ENCODE measurements around the gene PTPRN2. TPM values are rescaled to one million over a fixed set of nuclear protein-coding genes. Genes with fewer than 3 reads are reported as not detected.

PTPRN2 gene
- total RNA-seq, 1 experiment from 2014 or later = 2.1 TPM

DNA sequence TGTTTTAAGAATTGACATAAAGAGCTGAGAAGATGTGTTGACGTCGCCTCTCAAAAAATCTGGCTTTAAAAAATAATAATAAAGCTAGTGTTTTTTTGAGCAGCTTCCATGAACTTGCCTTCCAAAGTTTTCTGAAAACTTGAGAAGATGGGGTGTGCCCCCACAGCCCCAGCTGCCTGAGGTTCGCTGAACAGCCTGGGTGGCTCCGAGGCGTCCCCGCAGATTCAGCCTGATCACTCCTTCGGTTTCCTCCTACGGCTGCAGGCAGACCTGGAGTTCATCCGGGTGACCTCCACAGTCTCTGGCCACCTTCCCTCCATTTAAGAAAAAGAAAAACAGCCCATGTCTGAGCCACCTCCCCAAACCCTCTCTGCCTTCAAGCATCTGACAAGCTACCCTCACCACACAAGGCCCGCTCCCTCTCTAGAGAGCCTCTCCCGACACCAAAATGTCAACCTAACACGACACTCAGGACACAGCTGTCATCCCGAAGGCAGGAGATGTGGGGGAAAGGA, 177.8 kb downstream of the PTPRN2 start (continued):
- TF ChIP-seq, protein P1, sequence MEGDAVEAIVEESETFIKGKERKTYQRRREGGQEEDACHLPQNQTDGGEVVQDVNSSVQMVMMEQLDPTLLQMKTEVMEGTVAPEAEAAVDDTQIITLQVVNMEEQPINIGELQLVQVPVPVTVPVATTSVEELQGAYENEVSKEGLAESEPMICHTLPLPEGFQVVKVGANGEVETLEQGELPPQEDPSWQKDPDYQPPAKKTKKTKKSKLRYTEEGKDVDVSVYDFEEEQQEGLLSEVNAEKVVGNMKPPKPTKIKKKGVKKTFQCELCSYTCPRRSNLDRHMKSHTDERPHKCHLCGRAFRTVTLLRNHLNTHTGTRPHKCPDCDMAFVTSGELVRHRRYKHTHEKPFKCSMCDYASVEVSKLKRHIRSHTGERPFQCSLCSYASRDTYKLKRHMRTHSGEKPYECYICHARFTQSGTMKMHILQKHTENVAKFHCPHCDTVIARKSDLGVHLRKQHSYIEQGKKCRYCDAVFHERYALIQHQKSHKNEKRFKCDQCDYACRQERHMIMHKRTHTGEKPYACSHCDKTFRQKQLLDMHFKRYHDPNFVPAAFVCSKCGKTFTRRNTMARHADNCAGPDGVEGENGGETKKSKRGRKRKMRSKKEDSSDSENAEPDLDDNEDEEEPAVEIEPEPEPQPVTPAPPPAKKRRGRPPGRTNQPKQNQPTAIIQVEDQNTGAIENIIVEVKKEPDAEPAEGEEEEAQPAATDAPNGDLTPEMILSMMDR (IDR thresholded peaks at IDR 0.05 in 2 of 3, conservative IDR thresholded peaks at IDR 0.05 in 1 of 3; ENCODE audit: borderline replicate concordance in 1 of 3, insufficient read depth in 1 of 3, low read depth in 2 of 3, low read length in 2 of 3) = no peak
- TF ChIP-seq ELF1 (IDR thresholded peaks at IDR 0.05; ENCODE audit: borderline replicate concordance, low read depth) (no peak), SRF (IDR thresholded peaks at IDR 0.05; ENCODE audit: low read depth) (no peak), EZH2phosphoT487 (IDR thresholded peaks at IDR 0.05; ENCODE audit: borderline replicate concordance) (no peak), SP1 (IDR thresholded peaks at IDR 0.05; ENCODE audit: low read depth) (no peak), SIN3A (IDR thresholded peaks at IDR 0.05; ENCODE audit: low read depth) (no peak), ZFX (IDR thresholded peaks at IDR 0.05) (no peak), POLR2AphosphoS5 (IDR thresholded peaks at IDR 0.05; ENCODE audit: low read depth, low read length) (no peak)
- TF ChIP-seq, protein P2, sequence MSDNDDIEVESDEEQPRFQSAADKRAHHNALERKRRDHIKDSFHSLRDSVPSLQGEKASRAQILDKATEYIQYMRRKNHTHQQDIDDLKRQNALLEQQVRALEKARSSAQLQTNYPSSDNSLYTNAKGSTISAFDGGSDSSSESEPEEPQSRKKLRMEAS (IDR thresholded peaks at IDR 0.05) = no peak

DNA sequence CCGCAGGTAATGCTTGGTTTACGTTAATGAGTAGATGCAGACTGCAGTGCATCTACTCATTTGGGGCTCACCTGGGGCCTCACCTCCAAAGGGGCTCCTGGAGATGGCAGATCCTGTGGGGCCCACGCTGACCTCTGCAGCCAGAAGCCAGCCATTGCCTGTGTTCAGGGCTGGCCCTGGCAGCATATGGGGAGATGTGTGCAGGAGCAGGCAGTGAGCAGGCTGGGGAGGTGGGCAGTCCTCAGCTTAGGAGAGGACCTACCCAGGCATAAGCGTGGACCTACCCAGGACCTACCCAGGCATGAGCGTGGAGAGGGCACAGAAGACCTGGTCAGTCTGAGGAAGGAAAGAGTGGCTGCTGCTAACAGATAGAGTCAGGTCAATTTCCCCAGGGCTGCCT, 178.5 kb downstream of the PTPRN2 start:
- CTCF ChIA-PET = no interaction called here
- no peaks in the 10 kb centered on the region for H3K4me1 ChIP-seq (ENCODE audit: control insufficient read depth in 1 of 2, insufficient read depth in 2 of 2, low read length in 2 of 2)
- no peak for ATAC-seq

More for the DNA sequence above, 178.5 kb downstream of the PTPRN2 start:
- intact Hi-C loops (cut with micrococcal nuclease) = loop anchor here (2.0 kb wide), 1 partner anchor 356 kb away; no protein-coding TSS in a partner anchor
- H3K27ac ChIP-seq (ENCODE audit: low read depth, low read length) = no peak overlapping the region
- no peaks in the 10 kb centered on the region for H4K20me1 ChIP-seq (ENCODE audit: insufficient read depth)
- BruUV-seq (replicated peaks) = no TSS peak
- no peaks in the 10 kb centered on the region for H3K27me3 ChIP-seq (ENCODE audit: insufficient read depth, low read length)
- no peak for DNase-seq (ENCODE audit: low read depth, low spot score)
- H3K79me2 ChIP-seq (ENCODE audit: insufficient read depth, low read length) = no peaks in the 10 kb centered on the region
- no peak for TF ChIP-seq POLR2AphosphoS5 (IDR thresholded peaks at IDR 0.05; ENCODE audit: low read depth, low read length)
- TF ChIP-seq, protein P2 (IDR thresholded peaks at IDR 0.05) = no peak
- no peak for TF ChIP-seq SP1 (IDR thresholded peaks at IDR 0.05; ENCODE audit: low read depth)
- TF ChIP-seq SRF (IDR thresholded peaks at IDR 0.05; ENCODE audit: low read depth) = no peak
- TF ChIP-seq CEBPB (IDR thresholded peaks at IDR 0.05; ENCODE audit: low read depth) = no peak
- TF ChIP-seq SIN3A (IDR thresholded peaks at IDR 0.05; ENCODE audit: low read depth) = no peak
- no peak overlapping the region for H3K4me2 ChIP-seq (ENCODE audit: low read length)
- no peaks in the 10 kb centered on the region for H3K36me3 ChIP-seq (ENCODE audit: control insufficient read depth in 1 of 2, insufficient read depth in 2 of 2, low read length in 2 of 2)
- POLR2A ChIA-PET = no interaction called here
- RAD21 ChIA-PET (ENCODE audit: low non-redundant PET in 1 of 2, low total read pairs in 2 of 2, uncharacterized antibody in 2 of 2, unreplicated experiment in 2 of 2) = no interaction called here
- H3K9ac ChIP-seq (ENCODE audit: low read length) = no peak overlapping the region
- no peak overlapping the region for H3K4me3 ChIP-seq (replicated peaks in 1 of 2; ENCODE audit: low read depth in 1 of 2, low read length in 2 of 2)
- no peaks in the 10 kb centered on the region for H3K9me2 ChIP-seq (ENCODE audit: insufficient read depth)
- H2AFZ ChIP-seq (ENCODE audit: low read depth, low read length, poor library complexity, severe bottlenecking) = no peak overlapping the region
- no peaks in the 10 kb centered on the region for H3K9me3 ChIP-seq (ENCODE audit: control insufficient read depth in 1 of 2, insufficient read depth in 1 of 2, low read depth in 1 of 2, low read length in 2 of 2)
